ENCODE measurements around the gene SMARCA2.

The SMARCA2 gene

GRCh38 chr9:2096376-2096970 lies 81.3 kb downstream of the SMARCA2 start:
- Histone ChIP-seq H2AFZ (ENCODE audit: low read depth) (no peak overlapping the region), H3K4me2 (no peak overlapping the region), H3K4me3 (IDR thresholded peaks at IDR 0.05; ENCODE audit: insufficient read depth, low read depth, low read length) (no peak overlapping the region), H3K79me2 (ENCODE audit: insufficient read depth, low read depth) (no peaks in the 10 kb centered on the region; the same call in 1 of the 2 replicates), H3K9ac (no peak overlapping the region), H3K27me3 (ENCODE audit: insufficient read depth, low read depth) (no peaks in the 10 kb centered on the region), H3K4me1 (ENCODE audit: low read depth, poor library complexity, severe bottlenecking) (no peaks in the 10 kb centered on the region), H4K20me1 (ENCODE audit: insufficient read depth) (no peaks in the 10 kb centered on the region), H3K36me3 (ENCODE audit: insufficient read depth) (peaks cover 15% of the 10 kb centered on the region; the same call in 1 of the 2 replicates), H3K27ac (no peak overlapping the region)
- no peak for TF ChIP-seq CTCF (conservative IDR thresholded peaks at IDR 0.05; ENCODE audit: low read depth, low read length)

- Histone ChIP-seq H3K36me3 (ENCODE audit: insufficient read depth) (peaks cover 7% of the 10 kb centered on the region; the same call in 1 of the 2 replicates), H4K20me1 (ENCODE audit: insufficient read depth) (no peaks in the 10 kb centered on the region), H3K27ac (no peak overlapping the region), H3K4me1 (ENCODE audit: low read depth, poor library complexity, severe bottlenecking) (no peaks in the 10 kb centered on the region), H3K9ac (no peak overlapping the region), H3K4me2 (no peak overlapping the region), H3K27me3 (ENCODE audit: insufficient read depth, low read depth) (no peaks in the 10 kb centered on the region), H3K4me3 (IDR thresholded peaks at IDR 0.05; ENCODE audit: insufficient read depth, low read depth, low read length) (no peak overlapping the region), H3K79me2 (ENCODE audit: insufficient read depth, low read depth) (no peaks in the 10 kb centered on the region), H2AFZ (ENCODE audit: low read depth) (no peak overlapping the region)
- TF ChIP-seq CTCF (conservative IDR thresholded peaks at IDR 0.05; ENCODE audit: low read depth, low read length) = no peak
Observed at GRCh38 chr9:2106666-2107065, 91.5 kb downstream of the SMARCA2 start.

- Histone ChIP-seq H3K9ac (no peak overlapping the region), H3K79me2 (ENCODE audit: insufficient read depth, low read depth) (no peaks in the 10 kb centered on the region), H3K27ac (no peak overlapping the region), H4K20me1 (ENCODE audit: insufficient read depth) (no peaks in the 10 kb centered on the region), H3K4me1 (ENCODE audit: low read depth, poor library complexity, severe bottlenecking) (no peaks in the 10 kb centered on the region), H3K27me3 (ENCODE audit: insufficient read depth, low read depth) (no peaks in the 10 kb centered on the region), H3K36me3 (ENCODE audit: insufficient read depth) (peaks cover 7% of the 10 kb centered on the region; the same call in 1 of the 2 replicates), H2AFZ (ENCODE audit: low read depth) (no peak overlapping the region), H3K4me2 (no peak overlapping the region), H3K4me3 (IDR thresholded peaks at IDR 0.05; ENCODE audit: insufficient read depth, low read depth, low read length) (no peak overlapping the region)
- no peak for TF ChIP-seq CTCF (conservative IDR thresholded peaks at IDR 0.05; ENCODE audit: low read depth, low read length)
Observed at GRCh38 chr9:2107906-2108451, 92.8 kb downstream of the SMARCA2 start.

GRCh38 chr9:2109069-2109650 lies 94.0 kb downstream of the SMARCA2 start:
- no peak for TF ChIP-seq CTCF (conservative IDR thresholded peaks at IDR 0.05; ENCODE audit: low read depth, low read length)
- H3K36me3 ChIP-seq (ENCODE audit: insufficient read depth) = peaks cover 7% of the 10 kb centered on the region; the same call in 1 of the 2 replicates
- no peak overlapping the region for H3K4me2 ChIP-seq
- no peak overlapping the region for H3K27ac ChIP-seq
- H2AFZ ChIP-seq (ENCODE audit: low read depth) = no peak overlapping the region
- no peaks in the 10 kb centered on the region for H3K4me1 ChIP-seq (ENCODE audit: low read depth, poor library complexity, severe bottlenecking)
- H4K20me1 ChIP-seq (ENCODE audit: insufficient read depth) = no peaks in the 10 kb centered on the region
- H3K4me3 ChIP-seq (IDR thresholded peaks at IDR 0.05; ENCODE audit: insufficient read depth, low read depth, low read length) = no peak overlapping the region
- H3K27me3 ChIP-seq (ENCODE audit: insufficient read depth, low read depth) = no peaks in the 10 kb centered on the region
- no peaks in the 10 kb centered on the region for H3K79me2 ChIP-seq (ENCODE audit: insufficient read depth, low read depth)
- no peak overlapping the region for H3K9ac ChIP-seq
